Measurements from ENCODE around the gene ZNF429. TPM values are rescaled to one million over a fixed set of nuclear protein-coding genes. Genes with fewer than 3 reads are reported as not detected.

Gene ZNF429
- 10 to 100 TPM; 15.9 to 50.3 (median 26.6) TPM for total RNA-seq
- polyA plus RNA-seq: 10 to 100 TPM in 2 of 3 donors, 1 to 10 TPM in 1; 4.4 to 27.2 (median 13.4) TPM
- long read RNA-seq, donor 1, transcript ZNF429-201 (4 exons, 2,233 nt): major isoform, 6 of 22 reads
- long read RNA-seq, donor 1, partial matches to known transcripts: 10 of 22 reads
- long read RNA-seq, donor 1, other reads (novel, unspliced or antisense): 6 of 22 reads
- long read RNA-seq, donor 2, partial matches to known transcripts: 20 of 34 reads
- long read RNA-seq, donor 2, other reads (novel, unspliced or antisense): 12 of 34 reads
- long read RNA-seq, donor 3, partial matches to known transcripts: 7 of 11 reads
- long read RNA-seq, donor 3, other reads (novel, unspliced or antisense): 0 of 11 reads
- long read RNA-seq, donor 4, partial matches to known transcripts: 0 of 16 reads
- long read RNA-seq, donor 4, other reads (novel, unspliced or antisense): 13 of 16 reads
- long read RNA-seq, donor 5, transcript ZNF429-201 (4 exons, 2,233 nt): major isoform, 40 of 76 reads
- long read RNA-seq, donor 5, partial matches to known transcripts: 0 of 76 reads
- long read RNA-seq, donor 5, other reads (novel, unspliced or antisense): 33 of 76 reads
- long read RNA-seq, donor 6, partial matches to known transcripts: 1 of 17 reads
- long read RNA-seq, donor 6, other reads (novel, unspliced or antisense): 12 of 17 reads
- long read RNA-seq, donor 7, partial matches to known transcripts: 0 of 1 reads
- long read RNA-seq, donor 7, other reads (novel, unspliced or antisense): 0 of 1 reads
- long read RNA-seq, donor 8, partial matches to known transcripts: 9 of 18 reads
- long read RNA-seq, donor 8, other reads (novel, unspliced or antisense): 6 of 18 reads
- long read RNA-seq, donor 9, partial matches to known transcripts: 0 of 3 reads
- long read RNA-seq, donor 9, other reads (novel, unspliced or antisense): 0 of 3 reads
- long read RNA-seq, donor 10, partial matches to known transcripts: 0 of 2 reads
- long read RNA-seq, donor 10, other reads (novel, unspliced or antisense): 0 of 2 reads

GRCh38 chr19:21505459-21506451, at the start of gene ZNF429:
TSS of gene ZNF429 (plus strand) at chr19:21505602. CDS start at chr19:21505772, 170 bp downstream.
- Histone ChIP-seq H3K4me3 (peak within 1 kb of the TSS; percentile 4 to 85 (median 74)), H3K27me3 (no peaks in the 10 kb centered on the region), H3K36me3 (replicated peaks in 1 of 2) (no peaks in the 10 kb centered on the region), H3K4me1 (replicated peaks in 1 of 2) (peaks cover 24 to 36% of the 10 kb centered on the region in 2 donors), H3K9me3 (replicated peaks in 1 of 3) (no peaks in the 10 kb centered on the region), H3K27ac (peak within 1 kb of the TSS; percentile 88 to 98 (median 92))
- DNase-seq: peak; percentile 92 to 98 (median 96)
- TF ChIP-seq POLR2A (IDR thresholded peaks at IDR 0.05) (peak; percentile 51 to 85), CTCF (IDR thresholded peaks at IDR 0.05) (no peak)
- intact Hi-C loops (cut with DNase I): no loop called here
- WGBS, 4 donors: 1 to 5% (median 2%) methylated on average over 14 to 43 of the region's 43 CpGs

- no peaks in the 10 kb centered on the region for H3K27me3 ChIP-seq
- H3K4me3 ChIP-seq: no peak overlapping the region
- TF ChIP-seq POLR2A (IDR thresholded peaks at IDR 0.05): no peak
- TF ChIP-seq CTCF (IDR thresholded peaks at IDR 0.05): no peak
- DNase-seq: no peak
- H3K27ac ChIP-seq: no peak overlapping the region
- H3K4me1 ChIP-seq (replicated peaks in 1 of 2): no peaks in the 10 kb centered on the region
- H3K9me3 ChIP-seq (replicated peaks in 1 of 3): no peaks in the 10 kb centered on the region
- intact Hi-C loops (cut with DNase I): no loop called here
- H3K36me3 ChIP-seq (replicated peaks in 1 of 2): no peaks in the 10 kb centered on the region
These were observed 44.7 kb upstream of the ZNF429 start for GRCh38 chr19:21460686-21461085.

GRCh38 chr19:21462540-21462939, 42.9 kb upstream of the ZNF429 start:
- intact Hi-C loops (cut with DNase I): no loop called here
- Histone ChIP-seq H3K27ac (no peak overlapping the region), H3K36me3 (replicated peaks in 1 of 2) (no peaks in the 10 kb centered on the region), H3K27me3 (no peaks in the 10 kb centered on the region), H3K4me3 (no peak overlapping the region), H3K4me1 (replicated peaks in 1 of 2) (no peaks in the 10 kb centered on the region), H3K9me3 (replicated peaks in 1 of 3) (no peaks in the 10 kb centered on the region)
- no peak for DNase-seq
- WGBS, 4 donors: 96% methylated on average over 16 of the region's 16 CpGs
- TF ChIP-seq POLR2A (IDR thresholded peaks at IDR 0.05): no peak
- TF ChIP-seq CTCF (IDR thresholded peaks at IDR 0.05): no peak

All from adrenal gland (tissue), 19 donors.